Umbilical cord (tissue), 2 donors: Measurements from ENCODE around the gene FARP1. TPM values are rescaled to one million over a fixed set of nuclear protein-coding genes. Genes with fewer than 3 reads are reported as not detected.

Experiments
- DNase-seq: peaks from one replicate; pipeline ENCODE4 v3.0.0-alpha.2; 2015; ENCODE audit warnings: low spot score
- total RNA-seq: library from RNA; depleted of rRNA; stranded (reverse); fragments of >200 nt; gene quantifications from one replicate; pipeline ENCODE4 v1.2.3, GENCODE V29; 2014; ENCODE audit warnings: low replicate concordance; ENCODE audit not compliant: insufficient read depth

The FARP1 gene
- total RNA-seq, 1 donor from 2014 or later = 56.6 TPM

DNA sequence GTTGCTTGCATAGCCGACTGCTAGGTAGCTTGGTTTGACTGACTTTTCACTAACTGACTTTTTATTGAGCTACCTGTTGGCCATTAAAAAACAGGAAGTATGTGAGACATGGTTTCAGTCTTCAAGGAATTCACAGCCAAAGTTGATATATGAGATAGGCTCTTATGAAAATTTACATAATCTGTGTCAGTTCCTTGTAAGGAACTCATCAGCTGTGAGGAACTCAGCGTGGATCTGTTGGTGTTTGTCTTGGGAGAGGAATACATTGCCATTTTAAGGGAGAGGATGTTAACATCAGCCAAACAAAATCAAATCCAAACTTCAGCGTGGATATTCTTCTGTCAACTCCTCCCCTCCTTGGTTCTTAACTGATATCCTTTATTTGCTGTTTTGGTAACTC lies 32.1 kb downstream of the FARP1 start:
- DNase-seq = no peak

DNA sequence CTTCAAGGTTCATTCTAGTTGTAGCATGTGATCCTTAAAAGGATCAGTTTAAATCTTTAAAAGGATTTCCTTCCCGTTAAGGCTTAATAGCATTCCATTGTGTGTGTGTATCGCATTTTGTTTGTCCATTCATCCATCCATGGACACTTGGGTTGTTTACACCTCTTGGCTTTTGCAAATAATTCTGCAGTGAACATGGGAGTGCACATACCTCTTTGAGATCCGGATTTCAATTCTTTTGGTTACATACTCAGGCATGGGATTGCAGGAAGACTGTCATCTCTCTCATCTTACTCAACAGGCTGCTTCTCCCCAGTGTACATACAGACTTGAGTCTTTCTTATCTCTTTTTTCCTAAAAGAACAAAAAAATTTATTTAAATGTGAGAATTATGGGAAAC lies 32.9 kb downstream of the FARP1 start:
- peak; percentile 42 for DNase-seq

DNA sequence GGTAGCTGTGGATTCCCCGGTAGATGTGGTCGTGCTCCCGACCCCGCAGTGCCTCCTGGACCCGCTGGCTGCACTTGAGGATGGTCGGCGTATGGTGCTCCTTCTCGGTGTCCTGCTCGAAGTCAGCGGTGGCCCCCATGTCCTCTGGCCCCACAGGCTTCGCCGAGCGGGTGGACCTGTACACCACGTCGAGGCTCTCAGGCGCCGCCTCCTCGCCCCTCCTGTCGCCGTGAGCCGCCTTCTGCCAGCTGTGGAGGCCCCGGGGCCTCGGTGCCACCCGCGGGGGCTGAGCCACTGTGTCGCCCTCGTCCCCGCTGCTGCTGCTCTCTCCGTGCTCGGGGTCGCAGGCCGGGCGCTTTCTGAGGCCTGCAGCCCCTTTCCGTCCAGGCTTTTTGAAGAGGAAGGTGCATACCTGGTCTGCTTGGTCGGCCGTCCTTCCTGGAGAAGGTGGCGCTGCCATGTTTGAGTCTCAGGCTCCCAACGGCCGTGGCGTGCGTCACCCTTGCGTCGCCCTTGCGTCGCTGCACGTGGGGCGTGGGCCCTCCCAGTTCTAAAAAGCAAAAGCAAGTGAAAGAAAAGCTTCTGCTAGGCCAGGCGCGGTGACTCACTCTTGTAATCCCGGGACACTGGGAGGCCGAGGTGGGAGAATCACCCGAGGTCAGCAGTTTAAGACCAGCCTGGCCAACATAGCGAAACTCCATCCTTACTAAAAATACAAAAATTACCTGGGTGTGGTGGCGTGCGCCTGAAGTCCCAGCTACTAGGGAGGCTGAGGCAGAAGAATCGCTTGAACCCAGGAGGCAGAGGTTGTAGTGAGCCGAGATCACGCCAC lies 34.1 kb downstream of the FARP1 start, which contains the start of gene RNF113B:
RNF113B (minus strand) TSS at position 493 of the 832 bp plus-strand sequence; CDS start at position 460, 33 bp downstream.
- no peak for DNase-seq

DNA sequence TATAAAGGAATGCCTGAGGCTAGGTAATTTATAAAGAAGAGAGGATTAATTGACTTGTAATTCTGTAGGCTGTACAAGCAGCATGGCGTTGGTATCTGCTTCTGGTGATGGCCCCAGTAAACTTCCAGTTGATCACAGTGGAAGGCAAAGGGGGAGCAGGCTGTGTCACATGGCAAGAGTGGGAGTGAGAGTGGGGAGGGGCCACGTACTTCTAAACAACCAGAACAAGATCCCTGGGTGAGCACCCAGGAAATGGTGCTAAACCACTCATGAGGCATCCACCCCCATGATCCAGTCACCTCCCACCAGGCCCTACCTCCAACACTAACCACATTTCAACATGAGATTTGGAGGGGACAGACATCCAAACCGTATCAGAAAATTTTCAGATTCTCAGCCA lies 37.2 kb downstream of the FARP1 start:
- no peak for DNase-seq

DNA sequence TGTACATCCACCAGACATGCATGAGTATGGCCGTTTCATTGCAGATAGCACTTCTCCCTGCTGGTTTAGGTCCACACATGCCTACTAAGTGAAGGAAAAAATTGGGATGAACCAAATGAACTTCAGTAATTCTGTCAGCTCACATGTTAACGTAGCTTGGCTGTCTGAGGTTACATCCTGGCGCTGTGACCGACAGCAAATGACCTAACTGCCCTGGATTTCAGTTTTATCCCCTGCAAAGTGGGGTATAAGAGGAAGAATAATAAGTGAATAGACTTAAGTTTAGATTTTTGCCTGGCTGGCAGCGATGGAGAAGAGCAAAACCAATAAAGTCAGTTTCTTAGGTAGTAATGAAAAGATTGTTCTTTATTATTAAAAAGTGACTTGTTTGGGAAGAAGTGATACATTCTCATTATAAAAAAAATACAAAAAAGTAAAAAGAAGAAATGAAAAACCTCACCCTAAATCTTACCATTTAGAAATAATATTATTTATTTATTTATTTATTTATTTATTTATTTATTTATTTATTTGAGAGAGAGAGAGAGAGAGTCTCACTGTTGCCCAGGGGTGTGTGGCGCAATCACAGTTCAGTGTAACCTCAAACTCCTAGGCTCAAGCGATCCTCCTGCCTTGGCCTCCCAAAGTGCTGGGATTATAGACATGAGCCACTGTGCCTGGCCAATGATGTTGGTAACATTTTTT lies 38.4 kb downstream of the FARP1 start:
- DNase-seq = no peak

DNA sequence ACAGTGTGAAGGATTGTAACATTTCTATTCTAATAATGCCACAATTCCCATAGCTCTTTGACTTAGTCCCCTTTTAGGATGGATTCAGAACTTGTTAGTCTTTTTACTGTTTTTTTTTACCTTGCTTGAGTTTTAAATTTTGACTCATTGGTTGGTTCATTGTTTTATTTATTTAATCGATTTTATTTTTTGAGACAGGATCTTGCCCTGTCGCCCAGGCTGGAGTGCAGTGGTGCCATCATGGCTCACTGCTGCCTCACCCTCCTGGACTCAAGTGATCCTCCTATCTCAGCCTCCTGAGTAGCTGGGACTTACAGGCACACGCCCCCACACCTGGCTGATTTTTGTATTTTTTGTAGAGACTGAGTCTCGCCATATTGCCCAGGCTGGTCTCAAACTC lies 39.3 kb downstream of the FARP1 start:
- DNase-seq = no peak

DNA sequence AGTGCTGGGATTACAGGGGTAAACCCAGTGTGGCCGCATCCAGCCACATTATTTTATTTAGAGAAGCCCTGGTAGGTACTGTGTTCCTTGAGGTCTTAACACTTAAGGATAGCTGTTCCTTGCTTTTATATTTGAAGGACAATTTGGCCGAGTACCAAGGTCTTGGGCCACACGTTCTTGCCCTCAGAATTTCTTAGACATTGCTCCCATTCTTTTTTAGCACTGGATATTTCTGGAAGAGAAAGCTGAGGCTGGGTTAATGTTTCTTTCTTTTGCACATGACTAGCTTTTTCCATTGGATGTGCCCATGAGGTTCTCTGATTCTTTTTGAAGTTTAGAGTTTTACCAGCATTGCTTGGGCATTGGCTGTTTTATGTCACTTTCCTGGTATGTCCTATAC lies 39.7 kb downstream of the FARP1 start:
- DNase-seq = no peak

DNA sequence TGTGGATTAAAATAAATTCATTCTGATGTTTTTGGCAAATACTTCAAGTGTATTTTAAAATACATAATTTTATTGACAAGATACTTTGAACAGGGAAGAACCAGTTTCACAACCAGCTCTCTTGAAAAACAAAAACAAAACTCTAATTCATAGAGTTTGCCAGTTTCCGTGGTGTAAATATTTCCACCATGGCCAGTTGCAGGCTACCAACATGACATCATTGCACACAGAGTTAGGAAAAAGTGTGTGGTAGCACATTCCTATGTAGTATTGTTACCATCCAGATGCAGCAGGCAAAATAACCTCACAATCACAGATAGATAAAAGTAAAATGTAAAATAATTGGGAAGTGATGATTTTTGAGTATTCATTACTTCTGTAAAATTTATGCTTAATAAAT lies 41.9 kb downstream of the FARP1 start:
- DNase-seq = no peak

DNA sequence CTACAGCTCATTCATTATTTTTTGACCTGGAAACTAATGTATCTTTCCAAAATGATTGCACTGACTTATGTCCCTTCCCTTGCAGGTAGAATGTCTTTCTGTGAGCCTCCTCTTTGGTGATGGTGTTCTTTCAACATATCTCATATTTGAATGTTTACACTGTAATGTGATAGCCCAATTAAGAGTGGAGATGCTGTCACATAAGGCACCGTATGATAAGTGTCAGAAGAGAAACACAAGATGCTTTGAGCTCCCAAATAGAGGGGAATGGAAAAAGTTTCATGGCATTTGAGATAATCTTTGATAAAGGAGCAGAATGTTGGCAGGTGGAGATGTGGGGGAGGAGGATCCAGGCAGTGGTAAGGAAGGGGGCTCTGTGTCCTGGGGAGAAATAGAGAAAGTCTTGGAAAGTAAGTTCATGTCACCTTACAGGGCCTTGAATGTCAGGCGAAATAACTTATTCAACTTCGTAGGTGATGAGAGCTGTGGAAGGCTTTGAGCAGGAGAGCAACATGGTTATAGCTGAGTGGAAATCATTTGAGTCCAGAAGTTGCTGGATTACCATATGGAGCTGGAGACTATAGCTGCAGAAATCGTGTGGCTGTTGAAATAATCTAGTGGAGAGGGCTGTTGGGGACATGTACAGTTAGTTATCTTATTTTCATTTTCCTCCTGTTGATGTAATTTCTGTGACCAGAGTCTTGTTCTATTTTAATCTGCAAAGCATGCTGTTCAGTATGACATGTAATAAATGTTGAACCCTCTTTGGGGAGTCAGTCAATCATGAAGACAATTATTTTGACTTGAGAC lies 44.5 kb downstream of the FARP1 start:
- no peak for DNase-seq

DNA sequence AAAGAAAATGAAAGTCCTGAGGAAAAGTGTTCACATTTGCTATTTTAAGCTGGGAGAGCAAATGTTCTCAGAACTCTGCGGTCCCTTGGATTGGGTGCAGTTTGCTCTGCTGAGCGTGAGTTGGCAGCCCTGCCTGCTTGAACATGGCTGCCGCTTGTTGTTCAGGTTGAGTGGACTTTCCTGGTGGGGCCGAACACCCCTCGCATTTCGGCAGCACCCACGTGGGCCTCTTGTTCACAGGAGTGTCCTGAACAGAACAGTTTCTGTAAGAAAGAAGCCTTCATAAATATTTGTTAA lies 45.0 kb downstream of the FARP1 start:
- DNase-seq = no peak

DNA sequence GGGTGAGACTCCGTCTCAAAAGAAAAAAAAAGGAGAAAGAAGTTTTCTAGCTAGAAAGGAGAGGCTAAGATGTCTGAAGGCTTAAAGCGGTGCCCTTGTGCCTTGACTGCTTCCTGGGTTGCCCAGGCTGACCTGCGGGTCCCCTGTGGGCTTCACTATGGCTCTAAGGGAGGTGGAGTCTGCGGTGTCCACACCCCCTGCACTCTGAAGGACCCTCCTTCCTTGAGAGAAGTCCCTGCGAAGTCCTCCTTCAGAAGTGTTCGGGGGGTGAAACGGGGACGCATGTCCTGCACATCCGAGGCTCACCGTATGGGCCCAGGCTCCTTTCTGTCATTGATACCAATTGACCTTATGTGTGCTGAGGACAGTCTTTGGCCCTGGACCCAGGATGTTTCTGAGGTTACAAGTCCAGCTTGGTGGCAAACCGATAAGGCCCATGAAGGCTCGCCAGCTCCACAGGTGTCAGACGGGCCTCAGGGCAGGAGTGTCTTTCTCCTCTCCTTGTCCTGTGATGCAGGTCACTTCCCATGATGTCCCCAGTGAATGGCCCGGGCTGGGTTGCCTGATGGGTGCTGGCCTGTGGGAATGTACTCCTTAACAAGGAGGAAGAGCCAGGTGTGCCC lies 45.8 kb downstream of the FARP1 start:
- no peak for DNase-seq

DNA sequence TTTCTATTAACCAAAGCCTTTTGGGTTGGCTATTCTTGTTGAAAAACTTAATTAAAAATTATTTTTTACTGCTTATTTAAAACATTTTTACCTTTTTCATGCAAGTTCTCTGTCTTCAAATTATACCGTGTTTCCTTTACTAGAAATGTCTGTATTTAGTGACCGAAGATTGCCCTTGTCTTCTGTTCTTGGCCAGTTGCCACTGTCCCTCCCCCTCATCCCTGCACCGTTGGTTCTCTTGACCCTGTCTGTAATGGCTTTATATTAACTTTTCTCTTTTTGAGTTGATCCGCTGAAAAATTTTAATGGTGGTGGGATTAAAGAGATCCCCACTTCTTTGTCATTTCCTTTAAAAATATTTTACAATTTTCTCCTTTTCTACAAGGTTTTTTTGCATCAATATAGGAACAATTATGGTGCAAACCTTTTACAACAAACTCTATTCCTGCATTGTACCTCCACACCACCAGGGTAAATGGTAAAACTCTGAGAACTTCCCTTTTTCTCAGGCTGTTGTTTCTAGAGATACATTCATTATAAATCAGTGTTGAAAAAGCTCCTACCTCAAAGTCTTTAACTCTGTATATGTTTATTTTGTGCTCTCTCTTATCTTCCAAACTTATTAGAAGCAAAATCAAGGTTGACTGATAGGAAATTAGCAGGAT lies 47.1 kb downstream of the FARP1 start:
- DNase-seq = no peak

DNA sequence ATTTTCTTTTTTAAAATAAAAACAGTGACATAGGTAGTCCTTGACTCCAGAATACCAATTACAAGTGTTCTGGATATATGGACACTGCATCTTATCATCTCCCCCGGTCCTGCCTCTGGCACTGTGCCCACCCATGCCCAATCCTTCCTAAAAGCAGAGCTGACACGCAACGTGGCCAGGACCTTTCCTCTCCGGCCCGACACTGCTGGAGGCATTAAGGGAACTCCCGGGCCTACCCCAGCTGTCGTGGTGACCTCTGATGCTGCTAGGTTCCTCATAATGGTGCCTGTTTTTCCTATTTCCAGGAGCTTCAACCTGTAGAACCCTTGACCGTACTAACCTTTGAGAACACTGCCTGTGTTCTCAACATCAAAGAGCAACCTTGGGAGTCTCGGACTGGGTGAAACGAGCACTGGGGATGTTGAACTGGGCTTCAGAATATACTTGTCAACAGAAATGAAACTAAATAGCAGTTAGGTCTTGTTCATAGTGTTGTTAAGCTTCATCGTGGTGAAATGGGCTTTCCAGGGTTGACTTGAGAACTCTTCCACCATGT lies 48.1 kb downstream of the FARP1 start:
- DNase-seq = no peak

DNA sequence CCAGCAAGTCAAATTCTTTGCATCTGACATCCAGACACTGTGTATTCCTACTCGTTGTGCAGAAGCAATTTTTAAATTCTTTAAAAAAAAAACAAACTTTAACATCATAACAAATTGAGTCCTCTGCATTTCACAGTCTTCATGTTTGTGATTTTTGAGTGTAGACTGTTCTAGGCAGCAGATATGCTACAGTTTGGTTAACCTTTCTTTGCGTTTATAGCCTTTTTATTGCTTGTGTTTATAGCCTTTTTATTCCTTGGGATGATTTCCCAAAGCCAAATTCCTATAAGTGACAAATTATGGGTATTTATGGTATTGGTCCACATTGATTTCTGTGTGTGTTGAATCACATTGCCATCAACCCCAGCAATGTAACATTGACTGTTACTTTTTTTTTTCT lies 49.1 kb downstream of the FARP1 start:
- DNase-seq = no peak

DNA sequence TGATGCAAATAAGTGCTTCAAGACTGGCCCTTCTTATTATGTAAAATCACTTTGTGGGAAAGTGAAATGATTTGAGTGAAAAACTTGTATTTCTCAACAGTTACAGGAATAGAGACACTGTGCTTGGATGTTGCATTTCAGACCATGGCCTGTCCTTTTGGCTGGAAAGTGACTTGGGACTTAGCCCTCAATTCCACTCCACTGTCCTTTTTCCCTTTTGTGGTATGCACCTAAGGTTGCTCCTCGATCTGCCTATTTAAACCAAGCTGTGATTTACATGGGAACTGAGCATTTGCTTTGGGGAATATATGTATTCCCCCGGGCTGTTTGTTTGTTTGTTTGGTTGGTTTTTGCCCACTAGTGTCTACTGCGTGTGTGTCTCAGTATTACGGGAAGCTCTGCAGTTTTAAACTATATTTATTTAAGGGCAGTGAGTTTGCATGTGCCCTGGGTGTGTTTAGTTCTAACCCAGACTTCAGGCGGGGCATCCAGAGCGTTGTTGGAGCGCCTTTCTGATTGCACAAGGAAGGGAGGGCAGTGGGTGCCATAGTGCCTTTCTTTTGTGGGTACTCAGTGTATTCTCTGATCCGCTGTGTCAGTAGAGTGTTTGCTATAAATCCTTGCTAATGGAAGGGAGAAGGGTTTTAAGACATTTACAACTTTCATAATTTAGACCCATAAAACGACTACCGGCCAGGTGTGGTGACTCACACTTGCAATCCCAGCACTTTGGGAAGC lies 52.3 kb downstream of the FARP1 start:
- DNase-seq = no peak

DNA sequence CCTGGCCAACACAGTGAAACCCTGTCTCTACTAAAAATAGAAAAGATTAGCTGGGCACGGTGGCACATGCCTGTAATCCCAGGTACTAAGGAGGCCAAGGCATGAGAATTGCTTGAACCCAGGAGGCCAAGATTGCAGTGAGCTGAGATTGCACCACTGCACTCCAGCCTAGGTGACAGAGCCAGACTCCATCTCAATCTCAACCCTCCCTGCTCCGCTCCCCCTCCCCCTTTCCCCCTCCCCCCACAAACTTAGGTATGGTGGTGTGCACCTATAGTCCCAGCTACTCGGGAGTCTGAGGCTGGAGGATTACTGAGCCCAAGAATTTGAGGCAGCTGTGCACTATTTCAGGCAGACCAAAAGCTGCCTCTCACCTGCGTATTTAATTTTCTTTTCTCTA lies 55.8 kb downstream of the FARP1 start:
- DNase-seq = no peak

DNA sequence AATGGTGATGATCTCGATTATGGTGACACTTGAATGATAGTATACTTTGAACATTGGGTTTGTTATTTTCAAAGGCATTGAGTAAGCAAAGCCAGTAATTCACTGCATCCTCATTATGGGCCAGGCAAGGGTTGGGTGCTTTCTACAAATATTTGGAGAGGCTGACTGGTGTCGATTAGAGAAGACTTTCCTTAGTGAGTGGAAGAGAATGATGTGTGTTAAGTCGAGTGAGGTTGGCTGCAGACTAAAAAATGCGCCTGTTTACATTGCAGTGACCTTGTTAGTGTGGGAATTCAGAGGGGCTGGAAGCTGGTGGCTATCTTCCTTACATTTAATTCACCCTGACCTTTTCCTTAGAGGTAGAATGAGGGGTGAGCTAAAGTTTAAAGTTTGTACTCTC lies 56.6 kb downstream of the FARP1 start:
- no peak for DNase-seq

DNA sequence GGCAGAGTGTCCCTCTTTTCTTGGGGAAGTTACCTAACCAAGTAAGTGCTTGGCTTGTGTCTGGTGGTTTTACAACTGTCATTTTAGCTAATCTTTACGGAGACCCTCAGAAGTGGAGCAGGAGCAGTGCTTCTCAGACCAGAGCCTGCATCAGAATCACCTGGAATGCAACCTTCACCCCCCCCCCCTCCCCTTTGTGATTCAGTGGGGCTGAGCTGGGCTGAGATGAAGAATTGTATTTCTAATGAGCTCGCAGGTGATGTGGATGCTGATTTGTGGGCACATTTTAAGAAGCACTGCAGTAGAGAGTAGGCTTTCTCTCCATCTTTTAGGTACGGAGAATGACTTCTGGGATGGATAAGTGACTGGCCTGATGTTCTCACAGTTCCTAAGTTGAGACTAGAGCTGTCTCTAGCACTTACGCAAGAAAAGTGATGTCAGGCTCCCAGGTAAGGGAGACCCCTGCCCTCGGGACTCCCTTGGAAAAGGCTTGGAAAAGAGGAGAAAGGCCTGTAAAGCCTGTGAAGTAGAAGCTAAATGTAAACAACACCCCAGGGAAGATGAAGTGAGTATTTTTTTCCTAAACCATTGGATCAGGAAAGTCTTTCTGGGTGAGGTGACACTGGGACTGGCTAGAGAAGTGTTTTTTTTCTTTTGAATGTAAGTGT lies 57.5 kb downstream of the FARP1 start:
- DNase-seq = no peak

DNA sequence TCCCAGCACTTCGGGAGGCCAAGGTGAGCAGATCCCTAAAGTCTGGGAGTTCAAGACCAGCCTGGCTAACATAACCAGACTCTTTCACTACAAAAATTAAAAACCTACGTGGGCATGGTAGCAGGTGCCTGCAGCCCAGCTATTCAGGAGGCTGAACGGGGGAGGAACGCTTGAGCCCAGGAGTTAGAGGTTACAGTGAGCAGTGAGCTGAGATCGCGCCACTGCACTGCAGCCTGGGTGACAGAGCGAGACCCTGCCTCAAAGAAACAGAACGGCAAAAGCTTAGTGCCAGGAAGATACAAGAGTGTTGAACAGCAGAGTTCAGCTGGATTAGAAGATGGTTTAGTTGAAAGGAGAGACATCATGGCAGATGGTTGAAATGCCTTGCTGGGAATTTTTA lies 58.3 kb downstream of the FARP1 start:
- no peak for DNase-seq

DNA sequence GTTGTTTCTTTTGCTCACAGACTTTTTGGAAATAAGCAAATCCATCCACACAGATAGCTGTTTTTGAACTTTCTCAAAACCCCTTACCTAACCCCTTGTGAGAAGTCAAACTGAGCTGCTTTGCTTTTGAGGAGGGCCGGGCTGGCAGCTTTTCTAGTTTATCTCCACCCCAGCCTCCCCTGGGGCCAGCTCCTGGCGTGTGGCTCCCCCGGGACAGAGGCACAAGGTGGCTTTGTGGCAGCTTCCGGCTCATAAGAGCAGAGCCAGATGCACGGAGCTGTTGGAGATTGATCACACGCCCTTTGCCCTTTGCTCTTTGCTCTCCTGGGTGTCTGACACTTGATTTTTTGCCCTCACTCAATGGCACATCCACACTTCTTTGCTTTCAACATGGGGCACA lies 59.1 kb downstream of the FARP1 start:
- DNase-seq = peak; percentile 85
